PC-9 (cell line): Measurements from ENCODE around the gene ENPP5.

Experiments used
- EZH2 ChIP-seq: fragments of 200-600 bp; sonication (generic); IDR thresholded peaks from 2 replicates; pipeline ENCODE4 v1.8.0; 2017; ENCODE audit warnings: antibody characterized with exemption, low read depth
- TF ChIP-seq, protein P1 (sequence below): fragments of 200-600 bp; sonication (generic); conservative IDR thresholded peaks from 2 replicates; pipeline ENCODE4 v1.6.1; 2017; ENCODE audit warnings: mixed run types, antibody characterized with exemption, mild to moderate bottlenecking, moderate library complexity

GRCh38 chr6:46129291-46129628 lies 41.5 kb downstream of the ENPP5 start:
- TF ChIP-seq, protein P1, sequence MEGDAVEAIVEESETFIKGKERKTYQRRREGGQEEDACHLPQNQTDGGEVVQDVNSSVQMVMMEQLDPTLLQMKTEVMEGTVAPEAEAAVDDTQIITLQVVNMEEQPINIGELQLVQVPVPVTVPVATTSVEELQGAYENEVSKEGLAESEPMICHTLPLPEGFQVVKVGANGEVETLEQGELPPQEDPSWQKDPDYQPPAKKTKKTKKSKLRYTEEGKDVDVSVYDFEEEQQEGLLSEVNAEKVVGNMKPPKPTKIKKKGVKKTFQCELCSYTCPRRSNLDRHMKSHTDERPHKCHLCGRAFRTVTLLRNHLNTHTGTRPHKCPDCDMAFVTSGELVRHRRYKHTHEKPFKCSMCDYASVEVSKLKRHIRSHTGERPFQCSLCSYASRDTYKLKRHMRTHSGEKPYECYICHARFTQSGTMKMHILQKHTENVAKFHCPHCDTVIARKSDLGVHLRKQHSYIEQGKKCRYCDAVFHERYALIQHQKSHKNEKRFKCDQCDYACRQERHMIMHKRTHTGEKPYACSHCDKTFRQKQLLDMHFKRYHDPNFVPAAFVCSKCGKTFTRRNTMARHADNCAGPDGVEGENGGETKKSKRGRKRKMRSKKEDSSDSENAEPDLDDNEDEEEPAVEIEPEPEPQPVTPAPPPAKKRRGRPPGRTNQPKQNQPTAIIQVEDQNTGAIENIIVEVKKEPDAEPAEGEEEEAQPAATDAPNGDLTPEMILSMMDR: no peak
- no peak for TF ChIP-seq EZH2
